ENCODE data around the gene CLNK.

- TF ChIP-seq YY1 (IDR thresholded peaks at IDR 0.05; ENCODE audit: insufficient read depth, insufficient read length) (no peak), ZNF274 (IDR thresholded peaks at IDR 0.05; ENCODE audit: low read depth, low read length) (no peak)
These were observed 85.0 kb downstream of the CLNK start for GRCh38 chr4:10599574-10599973.
